ENCODE measurements around the gene C6orf136. TPM values are rescaled to one million over a fixed set of nuclear protein-coding genes. Genes with fewer than 3 reads are reported as not detected.

Gene C6orf136
- total and polyA plus RNA-seq, 7 experiments from 2014 or later: 12.3 to 38.0 (median 29.5) TPM

DNA sequence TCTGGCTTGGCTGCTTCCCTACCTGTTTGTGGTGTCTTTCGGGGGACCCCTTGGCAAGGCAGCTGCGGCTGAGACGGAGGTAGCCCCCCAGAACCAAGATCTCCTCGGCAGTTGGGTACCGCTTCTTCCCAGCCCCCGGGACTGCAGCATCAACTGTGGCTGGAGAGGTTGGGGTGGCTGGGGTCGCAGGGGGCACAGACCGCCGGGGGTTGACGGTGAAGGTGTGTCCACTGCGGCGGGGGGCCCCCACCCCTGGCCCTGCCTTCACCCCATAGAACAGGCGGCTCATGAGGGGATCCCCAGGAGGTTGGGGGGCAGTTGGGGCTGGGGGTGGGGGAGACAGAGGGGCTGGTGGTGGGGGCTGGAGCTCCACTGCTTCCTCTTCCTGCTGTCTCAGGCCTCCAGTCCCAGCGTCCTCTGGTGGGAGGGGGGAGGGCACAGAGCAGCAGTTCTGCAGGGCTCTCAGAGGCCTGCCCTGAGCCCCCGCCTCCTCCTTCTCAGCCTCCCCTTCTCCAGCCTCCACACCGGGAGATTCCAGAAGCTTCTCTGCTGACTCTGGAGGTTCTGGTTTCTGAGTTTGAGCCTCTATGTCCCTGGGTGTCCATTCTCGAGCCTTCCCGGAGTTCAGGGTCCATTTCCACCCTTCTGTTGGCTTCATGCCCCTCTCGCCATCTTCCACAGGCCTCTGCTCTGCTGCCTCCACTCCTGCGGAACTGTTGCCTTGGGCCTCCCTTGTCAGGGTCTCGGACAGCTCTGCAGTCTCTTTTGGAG is 37.6 kb downstream of the C6orf136 start:
- POLR2A ChIA-PET: interaction anchor here (0.9 to 15.7 kb wide), 9 partner anchors 6 to 114 kb away, joined by 3 to 499 read pairs (median 7); partner anchors contain the start of genes MDC1, NRM and TUBB
- intact Hi-C loops (cut with micrococcal nuclease): loop anchor here (5.0 kb wide), 3 partner anchors 143 to 473 kb away; partner anchors contain the start of genes CCHCR1 (in 1 of the 2) and TCF19 (in 1 of the 2)
- CTCF ChIA-PET: interaction anchor here (1.5 to 8.9 kb wide), 2 partner anchors 36 to 46 kb away, joined by 4 to 304 read pairs; partner anchors contain the start of genes MDC1 and TUBB
- H3K4me3 Mint-ChIP-seq: peak overlapping the region; percentile 90 to 100 (median 97)
- H3K9me3 Mint-ChIP-seq: peaks cover 0 to 5% (median 0%) of the 10 kb centered on the region in 11 donors
- H3K27me3 ChIP-seq (ENCODE audit: control insufficient read depth in 2 of 2, insufficient read depth in 2 of 2, low read length in 2 of 2): no peaks in the 10 kb centered on the region
- peaks cover 42 to 53% (median 43%) of the 10 kb centered on the region in 7 donors for H3K4me1 Mint-ChIP-seq
- ATAC-seq (no peak), DNase-seq (peak in 3 of 9 donors; percentile 31 to 59 (median 54))
- H3K36me3 ChIP-seq (ENCODE audit: control insufficient read depth in 2 of 3, insufficient read depth in 3 of 3, low read length in 3 of 3): peaks cover 0 to 42% (median 5%) of the 10 kb centered on the region in 3 experiments
- H3K27ac ChIP-seq (ENCODE audit: low read depth, low read length): peak overlapping the region; percentile 95
- peak overlapping the region; percentile 98 for H3K4me3 ChIP-seq (ENCODE audit: low read length)
- H3K36me3 Mint-ChIP-seq: peaks cover 18 to 68% (median 22%) of the 10 kb centered on the region in 5 donors
- H3K4me1 ChIP-seq (ENCODE audit: control insufficient read depth in 2 of 2, insufficient read depth in 2 of 2, low read length in 2 of 2): peaks cover 14 to 20% of the 10 kb centered on the region in 2 donors
- H3K27ac Mint-ChIP-seq: peak overlapping the region; percentile 96 to 99 (median 98)
- no peaks in the 10 kb centered on the region for H3K27me3 Mint-ChIP-seq
- H3K9me3 ChIP-seq (ENCODE audit: control insufficient read depth in 2 of 3, low read length in 3 of 3): no peaks in the 10 kb centered on the region

DNA sequence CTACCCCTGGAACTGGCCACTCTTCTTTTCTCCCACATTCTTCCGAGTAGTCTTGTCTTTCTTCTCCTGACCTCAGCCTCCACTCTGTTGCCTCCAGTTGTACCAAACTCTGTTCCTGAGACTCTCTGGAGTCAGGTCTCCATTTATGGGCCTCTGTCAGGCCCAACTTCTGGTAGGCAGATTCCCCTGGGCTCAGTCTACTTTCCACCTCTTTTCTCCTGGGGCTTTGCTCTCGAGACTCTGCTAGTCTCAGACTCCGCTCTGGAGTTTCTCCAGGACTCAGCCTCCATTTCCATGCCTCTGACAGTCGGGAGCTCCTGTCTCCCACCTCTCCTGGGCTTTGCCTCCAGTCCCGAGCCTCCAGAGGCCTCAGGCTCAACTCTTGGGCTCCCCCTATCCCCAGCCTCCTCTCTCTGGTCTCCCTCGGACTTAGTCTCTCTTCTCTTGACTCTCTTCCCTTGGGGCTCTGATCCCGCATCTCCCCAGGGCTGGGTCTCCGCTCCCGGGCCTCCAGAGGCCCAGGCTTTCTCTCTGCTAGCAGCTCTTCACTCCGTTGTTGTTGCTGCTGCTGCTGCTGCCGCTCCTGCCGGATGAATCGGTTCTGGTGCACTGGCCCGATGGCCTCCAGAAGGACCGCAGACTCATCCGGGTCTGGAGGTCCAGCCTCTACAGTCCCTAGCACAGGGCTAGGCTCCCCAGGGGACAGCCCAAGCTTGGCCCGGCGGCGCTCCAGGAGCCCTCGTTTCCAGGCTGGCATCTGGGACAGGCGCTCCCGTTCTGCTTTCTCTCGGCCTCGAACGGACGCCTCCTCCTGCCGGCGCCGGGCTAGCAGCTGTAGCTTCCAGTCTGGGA is 38.5 kb downstream of the C6orf136 start:
- Histone ChIP-seq H3K27ac (ENCODE audit: low read depth, low read length) (peak overlapping the region; percentile 95), H3K4me3 (ENCODE audit: low read length) (peak overlapping the region; percentile 98), H3K4me1 (ENCODE audit: control insufficient read depth in 2 of 2, insufficient read depth in 2 of 2, low read length in 2 of 2) (peaks cover 21 to 22% of the 10 kb centered on the region in 2 donors), H3K9me3 (ENCODE audit: control insufficient read depth in 2 of 3, low read length in 3 of 3) (no peaks in the 10 kb centered on the region), H3K36me3 (ENCODE audit: control insufficient read depth in 2 of 3, insufficient read depth in 3 of 3, low read length in 3 of 3) (peaks cover 0 to 36% (median 1%) of the 10 kb centered on the region in 3 experiments), H3K27me3 (ENCODE audit: control insufficient read depth in 2 of 2, insufficient read depth in 2 of 2, low read length in 2 of 2) (no peaks in the 10 kb centered on the region)
- Mint-ChIP-seq H3K9me3 (peaks cover 0 to 5% (median 0%) of the 10 kb centered on the region in 11 donors), H3K4me3 (peak overlapping the region; percentile 90 to 100 (median 97)), H3K4me1 (peaks cover 42 to 54% (median 46%) of the 10 kb centered on the region in 7 donors), H3K27me3 (no peaks in the 10 kb centered on the region), H3K27ac (peak overlapping the region; percentile 90 to 99 (median 98)), H3K36me3 (peaks cover 17 to 62% (median 19%) of the 10 kb centered on the region in 5 donors)
- ChIA-PET POLR2A (interaction anchor here (0.6 to 15.7 kb wide), 6 partner anchors 10 to 133 kb away, joined by 3 to 499 read pairs (median 5); partner anchors contain the start of genes DHX16, MDC1 and TUBB), CTCF (interaction anchor here (1.3 to 8.9 kb wide), 3 partner anchors 35 to 46 kb away, joined by 3 to 304 read pairs (median 4); partner anchors contain the start of genes MDC1 and TUBB)
- peak in 2 of 9 donors; percentile 16 to 44 for DNase-seq
- intact Hi-C loops (cut with micrococcal nuclease): loop anchor here in 1 of 2 donors (1.0 kb wide), 1 partner anchor 32 kb away; the partner anchor contains the start of gene MDC1
- ATAC-seq: no peak

DNA sequence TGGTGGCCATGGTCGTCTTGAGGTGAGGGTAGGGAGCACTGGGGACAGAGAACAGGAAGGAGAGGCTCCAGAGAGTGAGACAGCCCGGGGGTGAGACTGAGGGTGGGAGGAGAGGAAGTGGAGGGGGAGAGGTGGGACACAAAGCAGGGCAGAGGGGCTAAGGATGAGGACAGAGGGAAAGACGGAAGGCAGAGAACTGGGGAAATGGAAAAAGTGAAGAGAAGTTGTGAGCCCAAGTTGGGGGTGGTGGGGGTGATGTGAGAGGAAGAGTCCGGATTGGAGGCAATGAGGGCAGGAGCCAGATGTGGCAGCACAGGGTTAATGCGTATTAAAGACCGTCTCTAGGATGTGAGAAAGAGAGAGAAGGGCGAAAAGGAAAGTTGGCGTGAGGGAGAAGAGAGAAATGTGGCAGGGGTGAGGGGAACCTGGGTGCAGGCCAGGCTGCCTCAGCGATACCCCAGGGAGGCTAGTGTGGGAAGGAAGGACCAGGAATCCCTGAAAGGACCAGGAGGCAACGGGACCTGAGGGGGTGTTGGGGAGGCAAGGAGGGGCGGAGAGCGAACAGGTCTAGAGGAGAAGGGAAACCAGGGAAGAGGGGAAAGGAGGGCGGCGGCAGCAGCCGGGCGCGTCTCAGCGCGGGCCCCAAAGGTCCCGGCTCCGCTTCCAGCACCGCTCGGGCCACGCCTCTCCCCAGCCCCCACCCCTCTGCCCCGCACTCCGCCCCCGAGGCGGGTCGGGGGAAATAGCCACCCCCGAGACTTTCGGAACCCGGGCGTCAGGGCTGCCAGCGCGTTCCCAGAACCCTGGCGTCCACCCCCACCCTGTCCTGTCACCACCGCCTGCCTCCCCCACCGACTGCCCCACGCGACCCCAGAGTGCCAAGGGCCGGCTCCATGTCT is 39.3 kb downstream of the C6orf136 start, which contains the start of gene PPP1R18:
Gene PPP1R18 (minus strand): TSS at position 637 of the 899 bp plus-strand sequence. CDS start 627 bp downstream, at position 10.
- Histone ChIP-seq H3K36me3 (ENCODE audit: control insufficient read depth in 2 of 3, insufficient read depth in 3 of 3, low read length in 3 of 3) (peaks cover 0 to 36% (median 0%) of the 10 kb centered on the region in 3 experiments), H3K4me3 (ENCODE audit: low read length) (peak within 1 kb of the TSS; percentile 98), H3K27ac (ENCODE audit: low read depth, low read length) (peak within 1 kb of the TSS; percentile 95), H3K9me3 (ENCODE audit: control insufficient read depth in 2 of 3, low read length in 3 of 3) (no peaks in the 10 kb centered on the region), H3K27me3 (ENCODE audit: control insufficient read depth in 2 of 2, insufficient read depth in 2 of 2, low read length in 2 of 2) (no peaks in the 10 kb centered on the region), H3K4me1 (ENCODE audit: control insufficient read depth in 2 of 2, insufficient read depth in 2 of 2, low read length in 2 of 2) (peaks cover 17 to 27% of the 10 kb centered on the region in 2 donors)
- DNase-seq (peak; percentile 54 to 86 (median 68)), ATAC-seq (peak; percentile 67)
- Mint-ChIP-seq H3K9me3 (peaks cover 0 to 5% (median 0%) of the 10 kb centered on the region in 11 donors), H3K27me3 (no peaks in the 10 kb centered on the region), H3K27ac (peak within 1 kb of the TSS; percentile 90 to 99 (median 98)), H3K36me3 (peaks cover 13 to 57% (median 19%) of the 10 kb centered on the region in 5 donors), H3K4me3 (peak within 1 kb of the TSS; percentile 90 to 100 (median 97)), H3K4me1 (peaks cover 42 to 54% (median 47%) of the 10 kb centered on the region in 7 donors)
- CTCF ChIA-PET: interaction anchor here (1.3 to 8.9 kb wide), 3 partner anchors 34 to 46 kb away, joined by 3 to 304 read pairs (median 4); partner anchors contain the start of genes MDC1 and TUBB
- intact Hi-C loops (cut with micrococcal nuclease): loop anchor here in 1 of 2 donors (1.0 kb wide), 1 partner anchor 31 kb away; the partner anchor contains the start of gene MDC1
- POLR2A ChIA-PET: interaction anchor here (0.6 to 15.7 kb wide), 4 partner anchors 11 to 71 kb away, joined by 3 to 499 read pairs (median 8); partner anchors contain the start of genes DHX16, MDC1 and TUBB

DNA sequence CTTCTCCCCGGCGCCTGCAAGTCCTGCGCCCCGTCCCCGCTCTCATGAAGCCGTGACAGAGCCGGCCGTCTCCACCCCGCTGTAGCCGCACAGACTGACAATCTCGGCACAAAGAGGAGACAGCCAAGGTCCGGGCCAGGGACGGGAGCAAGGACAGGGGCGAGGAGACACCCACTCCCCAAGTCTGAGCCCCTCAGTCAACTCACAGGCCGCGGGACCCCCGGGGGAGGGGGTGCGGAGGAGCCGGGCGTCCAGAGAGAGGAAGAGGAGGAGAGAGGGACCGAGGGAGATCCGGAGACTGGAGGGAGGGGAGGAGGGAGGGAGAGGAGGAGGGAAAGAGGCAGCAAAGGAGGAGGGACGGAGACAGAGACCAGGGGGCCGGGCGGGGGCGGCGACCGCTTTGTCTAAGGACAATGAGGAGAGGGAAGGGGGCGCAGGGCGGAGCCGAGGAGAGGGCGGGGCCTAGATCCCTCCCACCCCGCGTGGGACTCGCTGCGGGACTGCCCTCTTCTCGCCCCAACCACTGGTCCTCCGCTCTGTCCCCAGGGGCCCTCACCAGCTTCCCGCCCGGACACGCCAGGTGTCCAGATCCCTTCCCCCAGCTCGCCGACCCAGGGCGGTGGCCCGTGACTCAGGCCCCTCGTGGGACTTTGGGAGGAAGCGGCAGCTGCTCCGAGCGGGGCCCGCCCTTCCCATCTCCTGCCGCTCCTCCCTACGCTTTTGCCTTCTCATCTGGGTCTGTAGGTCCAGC is 40.1 kb downstream of the C6orf136 start:
- Histone ChIP-seq H3K27me3 (ENCODE audit: control insufficient read depth in 2 of 2, insufficient read depth in 2 of 2, low read length in 2 of 2) (no peaks in the 10 kb centered on the region), H3K9me3 (ENCODE audit: control insufficient read depth in 2 of 3, low read length in 3 of 3) (no peaks in the 10 kb centered on the region), H3K36me3 (ENCODE audit: control insufficient read depth in 2 of 3, insufficient read depth in 3 of 3, low read length in 3 of 3) (peaks cover 0 to 36% (median 0%) of the 10 kb centered on the region in 3 experiments), H3K27ac (ENCODE audit: low read depth, low read length) (peak overlapping the region; percentile 95), H3K4me3 (ENCODE audit: low read length) (peak overlapping the region; percentile 98), H3K4me1 (ENCODE audit: control insufficient read depth in 2 of 2, insufficient read depth in 2 of 2, low read length in 2 of 2) (peaks cover 21 to 31% of the 10 kb centered on the region in 2 donors)
- ChIA-PET POLR2A (interaction anchor here (0.5 to 3.3 kb wide), 9 partner anchors 8 to 55 kb away, joined by 3 to 23 read pairs (median 4); partner anchors contain the start of genes FLOT1, MDC1 and TUBB), CTCF (interaction anchor here (0.8 to 2.7 kb wide), 3 partner anchors 8 to 44 kb away, joined by 3 to 10 read pairs (median 10); no protein-coding TSS in a partner anchor)
- Mint-ChIP-seq H3K27me3 (no peaks in the 10 kb centered on the region), H3K27ac (peak overlapping the region; percentile 88 to 99 (median 97)), H3K36me3 (peaks cover 10 to 48% (median 18%) of the 10 kb centered on the region in 5 donors), H3K9me3 (peaks cover 0 to 5% (median 0%) of the 10 kb centered on the region in 11 donors), H3K4me3 (peak overlapping the region; percentile 90 to 100 (median 97)), H3K4me1 (peaks cover 45 to 56% (median 46%) of the 10 kb centered on the region in 7 donors)
- intact Hi-C loops (cut with micrococcal nuclease): loop anchor here (1.0 kb wide), 2 partner anchors 30 to 70 kb away; partner anchors contain the start of genes MDC1 (in 1 of the 2), MRPS18B (in 1 of the 2) and PPP1R10 (in 1 of the 2)
- ATAC-seq (peak; percentile 58), DNase-seq (peak; percentile 34 to 89 (median 42))

Measured in naive thymus-derived CD4-positive, alpha-beta T cell (primary cell).